OCI-LY1 (cell line): ENCODE measurements around the gene VPS35.

Experiments used
- H2AFZ ChIP-seq: fragments of 200-600 bp; sonication (generic), shearing (Covaris generic); 2 replicates; pipeline ENCODE4 v1.6.0; 2014; ENCODE audit warnings: antibody characterized with exemption, mild to moderate bottlenecking, low read length
- H3F3A ChIP-seq: fragments of 200-600 bp; sonication (generic), shearing (Covaris generic); 2 replicates; pipeline ENCODE4 v1.6.0; 2014; ENCODE audit warnings: mild to moderate bottlenecking, antibody characterized with exemption, low read length, moderate library complexity; ENCODE audit not compliant: insufficient read depth
- H3K27ac ChIP-seq: fragments of 200-600 bp; sonication (generic); 2 replicates; pipeline ENCODE4 v1.5.1; 2014; ENCODE audit warnings: low read length, mixed run types, mild to moderate bottlenecking, low read depth; ENCODE audit not compliant: poor library complexity, severe bottlenecking
- H3K27me3 ChIP-seq: fragments of 200-600 bp; sonication (generic); 2 replicates; pipeline ENCODE4 v1.6.0; 2014; ENCODE audit warnings: antibody characterized with exemption, mild to moderate bottlenecking, low read length, moderate library complexity; ENCODE audit not compliant: insufficient read depth
- H3K36me3 ChIP-seq: fragments of 200-600 bp; sonication (generic); 2 replicates; pipeline ENCODE4 v1.6.1; 2014; ENCODE audit warnings: mild to moderate bottlenecking, antibody characterized with exemption, low read length, moderate library complexity, mixed read lengths; ENCODE audit not compliant: insufficient read depth
- H3K4me1 ChIP-seq: fragments of 200-600 bp; sonication (generic); 2 replicates; pipeline ENCODE4 v1.5.1; 2014; ENCODE audit warnings: mild to moderate bottlenecking, low read length, moderate library complexity; ENCODE audit not compliant: insufficient read depth, severe bottlenecking
- H3K4me2 ChIP-seq: fragments of 200-600 bp; sonication (generic), shearing (Covaris generic); 2 replicates; pipeline ENCODE4 v1.6.1; 2014; ENCODE audit warnings: low read length
- H3K4me3 ChIP-seq: fragments of 200-600 bp; sonication (generic); 2 replicates; pipeline ENCODE4 v1.5.1; 2014; ENCODE audit warnings: low read length, low read depth, mild to moderate bottlenecking, mixed read lengths; ENCODE audit not compliant: poor library complexity, severe bottlenecking
- H3K79me2 ChIP-seq: fragments of 200-600 bp; shearing (Covaris generic); 2 replicates; pipeline ENCODE4 v1.6.1; 2016; ENCODE audit warnings: mixed run types, low read length, mixed read lengths; ENCODE audit not compliant: insufficient read depth
- H3K9ac ChIP-seq: fragments of 200-600 bp; sonication (generic), shearing (Covaris generic); 2 replicates; pipeline ENCODE4 v1.6.1; 2014; ENCODE audit warnings: mild to moderate bottlenecking, low read length, mixed read lengths
- H3K9me2 ChIP-seq: fragments of 200-600 bp; sonication (generic), shearing (Covaris generic); 2 replicates; pipeline ENCODE4 v1.6.1; 2014; ENCODE audit warnings: low read depth, mild to moderate bottlenecking, low read length, mixed read lengths
- H3K9me3 ChIP-seq: fragments of 200-600 bp; shearing (Covaris generic); 2 replicates; pipeline ENCODE4 v1.6.1; 2014; ENCODE audit warnings: low read length, mixed read lengths
- H4K20me1 ChIP-seq: fragments of 200-600 bp; sonication (generic), shearing (Covaris generic); 2 replicates; pipeline ENCODE4 v1.6.0; 2016; ENCODE audit warnings: mild to moderate bottlenecking, low read length; ENCODE audit not compliant: insufficient read depth
- EZH2 ChIP-seq: fragments of 200-600 bp; sonication (generic), shearing (Covaris generic); IDR thresholded peaks from 2 replicates; pipeline ENCODE4 v1.8.0; 2017; ENCODE audit warnings: borderline replicate concordance, mixed run types, mild to moderate bottlenecking, antibody characterized with exemption, low read length, moderate library complexity, mixed read lengths
- TF ChIP-seq, protein P1 (sequence below): fragments of 200-600 bp; sonication (generic), shearing (Covaris generic); IDR thresholded peaks from 2 replicates; pipeline ENCODE4 v1.5.1; 2017; ENCODE audit warnings: mild to moderate bottlenecking, antibody characterized with exemption, low read length, moderate library complexity, mixed read lengths

The VPS35 gene

DNA sequence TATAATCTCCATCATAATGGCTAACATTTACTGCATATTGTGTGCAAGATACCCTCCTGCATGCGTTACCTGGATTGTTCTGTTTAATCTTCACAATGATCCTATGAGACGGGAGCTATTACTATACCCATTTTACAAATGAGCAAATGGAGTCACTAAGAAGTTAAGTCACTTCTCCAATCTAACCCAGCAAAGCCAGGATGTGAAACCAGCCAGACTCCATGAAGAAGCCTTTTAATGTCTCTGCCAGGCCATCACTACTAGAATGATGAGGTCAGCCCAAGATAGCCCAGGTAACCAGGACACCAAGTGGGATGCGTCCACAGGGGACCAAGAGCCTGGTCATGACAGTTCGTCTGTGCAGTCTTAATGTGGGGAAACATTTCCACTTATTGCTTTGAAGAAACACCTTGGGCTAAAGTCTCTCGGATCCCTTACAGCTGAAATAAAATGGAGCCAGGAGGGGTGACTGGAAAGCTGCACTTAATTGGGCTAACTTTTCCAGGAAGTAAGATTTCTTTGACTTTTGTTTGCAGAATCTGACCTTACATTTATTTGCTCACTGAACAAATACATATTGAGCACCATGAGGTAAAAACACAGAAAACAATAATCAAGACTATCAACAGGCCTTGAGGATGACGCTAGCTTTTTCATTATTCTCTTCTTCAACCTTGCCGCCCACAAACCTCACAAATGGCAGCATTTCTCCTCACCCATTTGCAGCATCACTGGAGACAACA, 66.9 kb downstream of the VPS35 start:
- H3K27ac ChIP-seq = peak overlapping the region; percentile 33

GRCh38 chr16:46621006-46621933, 67.7 kb downstream of the VPS35 start, which contains the start of gene SHCBP1:
SHCBP1 (minus strand) TSS chr16:46621379; CDS start chr16:46621359, 20 bp downstream.
- no peaks in the 10 kb centered on the region for H3K9me3 ChIP-seq
- peak within 1 kb of the TSS; percentile 97 for H3K9ac ChIP-seq
- H4K20me1 ChIP-seq = no peaks in the 10 kb centered on the region
- H3K9me2 ChIP-seq = no peaks in the 10 kb centered on the region
- peak within 1 kb of the TSS; percentile 85 for H3K27ac ChIP-seq
- H3K36me3 ChIP-seq = peaks cover 31% of the 10 kb centered on the region
- peak within 1 kb of the TSS; percentile 80 for H3K4me2 ChIP-seq
- peaks cover 48% of the 10 kb centered on the region for H3K4me1 ChIP-seq
- TF ChIP-seq, protein P1, sequence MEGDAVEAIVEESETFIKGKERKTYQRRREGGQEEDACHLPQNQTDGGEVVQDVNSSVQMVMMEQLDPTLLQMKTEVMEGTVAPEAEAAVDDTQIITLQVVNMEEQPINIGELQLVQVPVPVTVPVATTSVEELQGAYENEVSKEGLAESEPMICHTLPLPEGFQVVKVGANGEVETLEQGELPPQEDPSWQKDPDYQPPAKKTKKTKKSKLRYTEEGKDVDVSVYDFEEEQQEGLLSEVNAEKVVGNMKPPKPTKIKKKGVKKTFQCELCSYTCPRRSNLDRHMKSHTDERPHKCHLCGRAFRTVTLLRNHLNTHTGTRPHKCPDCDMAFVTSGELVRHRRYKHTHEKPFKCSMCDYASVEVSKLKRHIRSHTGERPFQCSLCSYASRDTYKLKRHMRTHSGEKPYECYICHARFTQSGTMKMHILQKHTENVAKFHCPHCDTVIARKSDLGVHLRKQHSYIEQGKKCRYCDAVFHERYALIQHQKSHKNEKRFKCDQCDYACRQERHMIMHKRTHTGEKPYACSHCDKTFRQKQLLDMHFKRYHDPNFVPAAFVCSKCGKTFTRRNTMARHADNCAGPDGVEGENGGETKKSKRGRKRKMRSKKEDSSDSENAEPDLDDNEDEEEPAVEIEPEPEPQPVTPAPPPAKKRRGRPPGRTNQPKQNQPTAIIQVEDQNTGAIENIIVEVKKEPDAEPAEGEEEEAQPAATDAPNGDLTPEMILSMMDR = no peak; the same call in 1 of the 2 replicates
- no peak for TF ChIP-seq EZH2
- H3K27me3 ChIP-seq = no peaks in the 10 kb centered on the region
- no peaks in the 10 kb centered on the region for H3F3A ChIP-seq
- 0 out of 2 replicates have a peak within 1 kb of the TSS, but pooled peaks have one; percentile 1 for H2AFZ ChIP-seq
- H3K4me3 ChIP-seq = peak within 1 kb of the TSS; percentile 95
- H3K79me2 ChIP-seq = peaks cover 31% of the 10 kb centered on the region

More for the DNA sequence above, 66.9 kb downstream of the VPS35 start:
- Histone ChIP-seq H3K9me3 (no peaks in the 10 kb centered on the region), H3K27me3 (no peaks in the 10 kb centered on the region), H3K36me3 (peaks cover 22% of the 10 kb centered on the region), H3F3A (no peaks in the 10 kb centered on the region), H3K4me1 (peaks cover 43% of the 10 kb centered on the region), H4K20me1 (no peaks in the 10 kb centered on the region), H3K4me3 (no peak overlapping the region), H3K9ac (no peak overlapping the region; the same call in 1 of the 2 replicates), H3K79me2 (peaks cover 31% of the 10 kb centered on the region), H3K9me2 (no peaks in the 10 kb centered on the region), H3K4me2 (peak overlapping the region; percentile 80), H2AFZ (0 out of 2 replicates have a peak overlapping the region, but pooled peaks have one; percentile 1)
- no peak for TF ChIP-seq EZH2
- TF ChIP-seq, protein P1 = no peak

- no peaks in the 10 kb centered on the region for H4K20me1 ChIP-seq
- peaks cover 37% of the 10 kb centered on the region for H3K36me3 ChIP-seq
- H3K4me1 ChIP-seq = peaks cover 48% of the 10 kb centered on the region
- no peaks in the 10 kb centered on the region for H3K9me3 ChIP-seq
- H2AFZ ChIP-seq = no peak overlapping the region
- H3K27me3 ChIP-seq = no peaks in the 10 kb centered on the region
- TF ChIP-seq EZH2 = no peak
- TF ChIP-seq, protein P1 = no peak
- no peaks in the 10 kb centered on the region for H3K9me2 ChIP-seq
- no peaks in the 10 kb centered on the region for H3F3A ChIP-seq
- H3K79me2 ChIP-seq = peaks cover 31% of the 10 kb centered on the region
- peak overlapping the region; percentile 97 for H3K9ac ChIP-seq
- peak overlapping the region; percentile 85 for H3K27ac ChIP-seq
- peak overlapping the region; percentile 80 for H3K4me2 ChIP-seq
- H3K4me3 ChIP-seq = peak overlapping the region; percentile 95
Observed at GRCh38 chr16:46620266-46621005, 68.5 kb downstream of the VPS35 start.
